ENCODE results near the gene SUPT4H1.

The SUPT4H1 gene

GRCh38 chr17:58316260-58316960 is 35.6 kb downstream of the SUPT4H1 start:
- peak; percentile 53 for DNase-seq

GRCh38 chr17:58315750-58316149 is 36.3 kb downstream of the SUPT4H1 start:
- DNase-seq, result no peak

- peak; percentile 51 for DNase-seq
These were observed 36.7 kb downstream of the SUPT4H1 start for GRCh38 chr17:58315281-58315711.

- no peak for DNase-seq
These were observed 37.3 kb downstream of the SUPT4H1 start for GRCh38 chr17:58314706-58315015.

GRCh38 chr17:58313815-58314705 is 37.9 kb downstream of the SUPT4H1 start:
- DNase-seq, result no peak

GRCh38 chr17:58312829-58313228 is 39.2 kb downstream of the SUPT4H1 start:
- DNase-seq, result no peak

- DNase-seq, result no peak
These were observed 39.9 kb downstream of the SUPT4H1 start for GRCh38 chr17:58312021-58312630.

- peak; percentile 52 for DNase-seq
These were observed 40.5 kb downstream of the SUPT4H1 start for GRCh38 chr17:58311429-58311894.

- DNase-seq, result peak; percentile 50
These were observed 41.2 kb downstream of the SUPT4H1 start for GRCh38 chr17:58310511-58311428.

- peak; percentile 33 for DNase-seq
These were observed 42.1 kb downstream of the SUPT4H1 start for GRCh38 chr17:58309918-58310259.

- DNase-seq, result peak; percentile 43
These were observed 42.8 kb downstream of the SUPT4H1 start for GRCh38 chr17:58308985-58309917.

- peak; percentile 55 for DNase-seq
These were observed 43.6 kb downstream of the SUPT4H1 start for GRCh38 chr17:58308173-58308984.

GRCh38 chr17:58307468-58308172 is 44.4 kb downstream of the SUPT4H1 start:
- peak; percentile 48 for DNase-seq

GRCh38 chr17:58306131-58306951 is 45.7 kb downstream of the SUPT4H1 start:
- peak; percentile 47 for DNase-seq

- peak; percentile 49 for DNase-seq
These were observed 46.4 kb downstream of the SUPT4H1 start for GRCh38 chr17:58305626-58306025.

GRCh38 chr17:58304750-58305486 is 47.1 kb downstream of the SUPT4H1 start:
- peak; percentile 54 for DNase-seq

GRCh38 chr17:58303971-58304749 is 47.8 kb downstream of the SUPT4H1 start:
- peak; percentile 82 for DNase-seq
